AG10803 (cell line): ENCODE results near the gene TEN1.

Experiments used
- DNase-seq: peaks from one replicate; pipeline ENCODE4 v3.0.0; 2010; ENCODE audit warnings: low read depth
- H3K4me3 ChIP-seq: 2 replicates; pipeline ENCODE4 v1.5.1; 2011; ENCODE audit warnings: mild to moderate bottlenecking, low read length, control low read depth
- CTCF ChIP-seq: conservative IDR thresholded peaks from 2 replicates; pipeline ENCODE4 v1.5.1; 2011; ENCODE audit warnings: mild to moderate bottlenecking, low read length, control low read depth, inconsistent platforms

TEN1 gene

GRCh38 chr17:75979705-75980187 lies 706 bp downstream of the TEN1 start:
- no peak for TF ChIP-seq CTCF
- peak; percentile 83 for DNase-seq
- H3K4me3 ChIP-seq: peak overlapping the region; percentile 92

- peak overlapping the region; percentile 92 for H3K4me3 ChIP-seq
- no peak for TF ChIP-seq CTCF
- peak; percentile 24 for DNase-seq
Measured at GRCh38 chr17:75980188-75981018, 1.4 kb downstream of the TEN1 start.

GRCh38 chr17:75981019-75981615 lies 2.1 kb downstream of the TEN1 start:
- H3K4me3 ChIP-seq: no peak overlapping the region
- no peak for TF ChIP-seq CTCF
- DNase-seq: peak; percentile 52

GRCh38 chr17:75983501-75984181 lies 4.6 kb downstream of the TEN1 start:
- TF ChIP-seq CTCF: no peak
- H3K4me3 ChIP-seq: no peak overlapping the region
- DNase-seq: peak; percentile 37

GRCh38 chr17:75985986-75986385 lies 6.9 kb downstream of the TEN1 start:
- TF ChIP-seq CTCF: no peak
- DNase-seq: no peak

GRCh38 chr17:75987041-75987440 lies 8.0 kb downstream of the TEN1 start:
- H3K4me3 ChIP-seq: no peak overlapping the region
- no peak for DNase-seq
- no peak for TF ChIP-seq CTCF

More at GRCh38 chr17:75985986-75986385, 6.9 kb downstream of the TEN1 start:
- H3K4me3 ChIP-seq: no peak overlapping the region
